GM12801 (cell line): ENCODE results near the gene KRI1.

Source experiments
- CTCF ChIP-seq: IDR thresholded peaks from one replicate; pipeline ENCODE4 v1.5.1; 2011; ENCODE audit warnings: control low read depth; ENCODE audit not compliant: insufficient read length; ENCODE audit errors: extremely low read depth

KRI1 gene

DNA sequence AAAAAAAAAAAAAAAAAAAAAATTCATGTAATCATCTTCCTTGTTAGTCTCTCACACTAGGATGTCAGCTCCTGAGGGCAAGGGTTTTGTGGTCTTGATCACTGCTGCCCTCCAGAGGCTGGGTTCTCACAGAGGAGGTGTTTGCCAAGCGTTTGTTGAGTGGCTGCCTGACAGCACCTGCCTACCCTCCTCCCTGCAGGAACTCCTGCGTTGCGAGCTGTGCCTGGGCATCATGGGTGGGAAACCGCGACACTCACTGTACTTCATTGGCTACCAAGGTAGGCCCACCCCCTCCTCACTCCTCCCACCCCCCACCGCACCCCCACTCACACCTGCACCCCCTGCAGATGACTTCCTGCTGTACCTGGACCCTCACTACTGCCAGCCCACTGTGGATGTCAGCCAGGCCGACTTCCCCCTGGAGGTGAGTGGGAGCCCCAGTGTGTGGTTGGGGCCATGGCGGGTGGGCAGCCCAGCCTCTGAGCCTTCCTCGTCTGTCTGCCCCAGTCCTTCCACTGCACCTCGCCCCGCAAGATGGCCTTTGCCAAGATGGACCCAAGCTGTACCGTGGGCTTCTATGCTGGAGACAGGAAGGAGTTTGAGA lies 14.0 kb downstream of the KRI1 start:
- no peak for TF ChIP-seq CTCF

GRCh38 chr19:10550336-10550735 lies 15.5 kb downstream of the KRI1 start:
- TF ChIP-seq CTCF = no peak

DNA sequence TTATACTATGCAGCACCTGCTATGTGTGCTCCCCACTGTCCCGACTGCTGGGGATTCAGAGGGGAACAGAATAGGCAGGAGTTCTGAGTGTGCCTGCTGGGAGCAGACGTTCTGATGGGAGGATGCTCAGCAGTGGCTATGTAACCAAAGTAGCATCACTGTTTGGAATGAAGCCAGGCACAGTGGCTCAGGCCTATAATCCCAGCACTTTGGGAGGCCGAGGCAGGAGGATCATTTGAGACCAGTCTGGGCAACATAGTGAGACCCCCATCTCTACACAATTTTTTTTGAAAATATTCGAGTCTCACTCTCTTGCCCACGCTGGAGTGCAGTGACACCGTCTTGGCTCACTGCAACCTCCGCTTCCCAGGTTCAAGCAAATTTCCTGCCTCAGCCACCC lies 16.1 kb downstream of the KRI1 start:
- TF ChIP-seq CTCF = no peak

GRCh38 chr19:10548746-10549276 lies 17.0 kb downstream of the KRI1 start:
- no peak for TF ChIP-seq CTCF

DNA sequence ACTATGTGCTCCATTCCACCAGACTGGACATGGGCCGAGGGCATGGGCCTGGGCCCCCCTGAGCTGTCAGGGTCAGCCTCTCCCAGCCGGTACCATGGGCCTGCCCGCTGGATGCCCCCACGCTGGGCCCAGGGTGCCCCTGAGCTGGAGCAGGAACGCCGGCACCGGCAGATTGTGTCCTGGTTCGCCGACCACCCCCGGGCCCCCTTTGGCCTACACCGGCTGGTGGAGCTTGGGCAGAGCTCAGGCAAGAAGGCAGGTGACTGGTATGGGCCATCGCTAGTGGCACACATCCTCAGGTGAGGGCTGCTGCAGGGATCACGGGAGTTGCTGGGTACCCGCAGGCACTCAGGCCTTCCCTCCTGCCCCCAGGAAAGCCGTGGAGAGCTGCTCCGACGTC lies 19.0 kb downstream of the KRI1 start:
- no peak for TF ChIP-seq CTCF

DNA sequence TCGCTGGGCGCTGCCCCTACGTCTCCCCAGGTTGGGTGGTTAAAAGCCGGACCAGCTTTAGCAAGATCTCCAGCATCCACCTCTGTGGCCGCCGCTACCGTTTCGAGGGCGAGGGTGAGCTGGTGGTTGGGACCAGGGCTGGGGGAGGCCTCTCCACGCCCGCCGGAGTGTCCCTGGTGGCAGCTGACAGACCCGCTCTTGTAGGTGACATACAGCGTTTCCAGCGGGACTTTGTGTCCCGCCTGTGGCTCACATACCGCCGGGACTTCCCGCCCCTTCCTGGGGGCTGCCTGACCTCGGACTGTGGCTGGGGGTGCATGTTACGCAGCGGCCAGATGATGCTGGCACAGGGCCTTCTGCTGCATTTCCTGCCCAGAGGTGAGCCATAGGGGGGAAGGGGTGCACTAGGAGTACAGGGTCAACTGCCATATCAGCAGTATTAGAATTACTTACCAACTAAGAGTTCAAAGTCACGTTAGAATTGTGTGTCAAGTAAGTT lies 21.0 kb downstream of the KRI1 start:
- no peak for TF ChIP-seq CTCF

DNA sequence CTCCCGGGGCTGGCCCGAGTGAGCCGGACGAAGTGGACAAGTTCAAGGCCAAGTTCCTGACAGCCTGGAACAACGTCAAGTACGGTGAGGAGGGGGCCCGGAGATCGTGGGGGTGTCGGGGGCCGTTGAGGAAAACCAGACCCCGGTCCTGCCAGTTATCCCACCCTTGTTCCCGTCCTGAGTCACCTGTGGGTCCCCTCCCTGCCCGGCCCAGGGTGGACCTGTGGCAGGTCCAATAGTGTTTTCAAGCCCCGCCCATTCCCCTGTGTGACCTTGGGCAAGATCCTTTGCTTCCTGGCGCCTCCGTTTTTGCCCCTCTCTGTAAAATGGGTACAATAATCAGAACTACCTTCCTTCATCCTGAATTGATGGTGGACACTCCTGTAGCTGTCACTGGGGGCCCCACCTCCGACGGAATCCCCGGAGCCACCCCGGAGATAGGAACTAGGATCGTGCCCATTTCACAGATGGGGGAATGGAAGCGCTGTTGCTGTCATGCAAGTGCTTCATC lies 21.5 kb downstream of the KRI1 start:
- no peak for TF ChIP-seq CTCF
